HepG2 (cell line): ENCODE measurements around the gene AVPR2. TPM values are rescaled to one million over a fixed set of nuclear protein-coding genes. Genes with fewer than 3 reads are reported as not detected.

ENCODE experiments used
- ATAC-seq: fragments of 200-7000 bp; cut with Tn5 transposase; 3 replicates; pipeline ENCODE4 v1.9.1; 2020; ENCODE audit warnings: mild to moderate bottlenecking, moderate library complexity
- BruUV-seq: library from RNA; stranded (reverse); fragments of 400-500 nt; replicated peaks from 2 replicates; lab custom pipeline; 2021; lab: Mats Ljungman, UMichigan
- CTCF ChIA-PET: fragments of 300-600 bp; formaldehyde crosslinking; extraction: SDS; loops from one replicate; lab custom pipeline; 2021; ENCODE audit warnings: low total read pairs, inconsistent platforms, low intra/inter-chr PET ratio; lab: Yijun Ruan, JAX
- POLR2A ChIA-PET: fragments of 350-600 bp; sonication (Branson Sonifier 250); formaldehyde crosslinking; loops from one replicate; lab custom pipeline; 2020; ENCODE audit warnings: antibody characterized with exemption, inconsistent platforms; lab: Yijun Ruan, JAX
- DNase-seq: peaks from one replicate; pipeline ENCODE4 v3.0.0-alpha.2; 2015; ENCODE audit warnings: low spot score
- FAIRE-seq: peaks from 3 replicates; lab custom pipeline; 2011; peaks lifted over from hg19 to GRCh38; lab: Jason Lieb, UNC
- H2AFZ ChIP-seq: one replicate; pipeline ENCODE4 v1.6.1; 2011; ENCODE audit warnings: low read length, inconsistent platforms
- H3K27ac ChIP-seq: fragments of 300-600 bp; 3 replicates; pipeline ENCODE4 v1.8.0; 2011; ENCODE audit warnings: mixed run types, mild to moderate bottlenecking, mixed read lengths, low read length, inconsistent platforms; ENCODE audit not compliant: insufficient read depth; ENCODE audit errors: extremely low read length
- H3K27me3 ChIP-seq, 2 experiments: fragments of 200-600 bp in 1 of 2; 2 replicates in 1 of 2; 3 replicates in 1 of 2; pipeline versions ENCODE4 v1.6.0 to v1.8.0; 2011; ENCODE audit warnings: low read length in 2 of 2, mild to moderate bottlenecking in 2 of 2, moderate library complexity in 2 of 2, inconsistent platforms in 1 of 2; ENCODE audit not compliant: insufficient read depth in 2 of 2, control insufficient read depth in 1 of 2
- H3K36me3 ChIP-seq, 2 experiments: fragments of 200-600 bp in 1 of 2; replicated peaks in 1 of 2; 2 replicates in 1 of 2; 3 replicates in 1 of 2; pipeline versions ENCODE4 v1.5.1 to v1.8.0; 2011; ENCODE audit warnings: low read length in 2 of 2, inconsistent platforms in 1 of 2; ENCODE audit not compliant: insufficient read depth in 2 of 2, control insufficient read depth in 1 of 2
- H3K4me1 ChIP-seq: 2 replicates; pipeline ENCODE4 v1.5.1; 2012; ENCODE audit warnings: low read length, inconsistent platforms; ENCODE audit not compliant: insufficient read depth
- H3K4me2 ChIP-seq: 2 replicates; pipeline ENCODE4 v1.6.0; 2011; ENCODE audit warnings: low read depth, low read length, inconsistent platforms
- H3K4me3 ChIP-seq, 3 experiments: fragments of 200-600 bp in 1 of 3; sonication (generic), shearing (Covaris generic) in 1 of 3; replicated peaks in 1 of 3; 2 replicates each; pipeline ENCODE4 v1.5.1; 2011 to 2016; ENCODE audit warnings: low read length in 3 of 3, inconsistent platforms in 2 of 3, low read depth in 2 of 3, mild to moderate bottlenecking in 2 of 3, control low read depth in 1 of 3, mixed read lengths in 1 of 3; ENCODE audit not compliant: insufficient read depth in 1 of 3
- H3K79me2 ChIP-seq: one replicate; pipeline ENCODE4 v1.6.1; 2011; ENCODE audit warnings: low read length, inconsistent platforms; ENCODE audit not compliant: insufficient read depth
- H3K9ac ChIP-seq: 2 replicates; pipeline ENCODE4 v1.6.0; 2011; ENCODE audit warnings: mild to moderate bottlenecking, low read depth, low read length, inconsistent platforms; ENCODE audit not compliant: insufficient read depth
- H3K9me3 ChIP-seq: 2 replicates; pipeline ENCODE4 v1.5.1; 2012; ENCODE audit warnings: mild to moderate bottlenecking, low read length
- H4K20me1 ChIP-seq: 2 replicates; pipeline ENCODE4 v1.6.0; 2011; ENCODE audit warnings: inconsistent platforms, mild to moderate bottlenecking, low read length, moderate library complexity; ENCODE audit not compliant: insufficient read depth
- CTCF ChIP-seq: sonication (generic); formaldehyde crosslinking; IDR thresholded peaks from 2 replicates; pipeline ENCODE4 v1.5.0; 2020; ENCODE audit warnings: mild to moderate bottlenecking, missing genetic modification reagents, moderate library complexity
- EED ChIP-seq: sonication (generic); formaldehyde crosslinking; IDR thresholded peaks from 2 replicates; pipeline ENCODE4 v1.5.0; 2020; ENCODE audit warnings: mild to moderate bottlenecking, missing genetic modification reagents
- ETV5 ChIP-seq: IDR thresholded peaks from 2 replicates; pipeline ENCODE4 v1.6.1; 2018; ENCODE audit warnings: missing biosample characterization, missing genetic modification reagents, inconsistent platforms, borderline replicate concordance
- MBNL3 ChIP-seq: fragments of 250-450 bp; sonication (Bioruptor Pico); conservative IDR thresholded peaks from 2 replicates; pipeline ENCODE4 v1.8.0; 2022; ENCODE audit warnings: mild to moderate bottlenecking, inconsistent platforms
- MED1 ChIP-seq: sonication (generic); formaldehyde crosslinking; IDR thresholded peaks from 2 replicates; pipeline ENCODE4 v1.4.0; 2020; ENCODE audit warnings: missing genetic modification reagents
- MYNN ChIP-seq: sonication (generic); formaldehyde crosslinking; IDR thresholded peaks from 2 replicates; pipeline ENCODE4 v1.4.0; 2020; ENCODE audit warnings: mild to moderate bottlenecking, low read depth, missing genetic modification reagents
- PCBP1 ChIP-seq: fragments of 200-400 bp; formaldehyde crosslinking; IDR thresholded peaks from 2 replicates; pipeline ENCODE4 v1.6.1; 2017; ENCODE audit warnings: mild to moderate bottlenecking, low read depth, low read length, borderline replicate concordance
- RBAK ChIP-seq: sonication (generic); formaldehyde crosslinking; IDR thresholded peaks from 2 replicates; pipeline ENCODE4 v1.5.1; 2020; ENCODE audit warnings: mild to moderate bottlenecking, missing genetic modification reagents
- SALL1 ChIP-seq: sonication (generic); formaldehyde crosslinking; IDR thresholded peaks from 2 replicates; pipeline ENCODE4 v1.8.0; 2022; ENCODE audit warnings: mild to moderate bottlenecking, missing genetic modification reagents
- SMC3 ChIP-seq: IDR thresholded peaks from 2 replicates; pipeline ENCODE4 v1.6.1; 2011; ENCODE audit warnings: low read length, improper control_type of control experiment
- ZBTB7B ChIP-seq: sonication (generic); formaldehyde crosslinking; IDR thresholded peaks from 2 replicates; pipeline ENCODE4 v1.4.0; 2020; ENCODE audit warnings: missing genetic modification reagents
- ZGPAT ChIP-seq: IDR thresholded peaks from 2 replicates; pipeline ENCODE4 v1.6.1; 2016; ENCODE audit warnings: mild to moderate bottlenecking
- ZNF263 ChIP-seq: sonication (generic); formaldehyde crosslinking; IDR thresholded peaks from 2 replicates; pipeline ENCODE4 v1.4.0; 2020; ENCODE audit warnings: missing genetic modification reagents
- ZNF335 ChIP-seq: sonication (generic); formaldehyde crosslinking; IDR thresholded peaks from 2 replicates; pipeline ENCODE4 v1.4.0; 2020; ENCODE audit warnings: missing genetic modification reagents
- ZNF557 ChIP-seq: sonication (generic); formaldehyde crosslinking; IDR thresholded peaks from 2 replicates; pipeline ENCODE4 v1.4.0; 2020; ENCODE audit warnings: missing genetic modification reagents
- ZNF687 ChIP-seq: sonication (generic); formaldehyde crosslinking; IDR thresholded peaks from 2 replicates; pipeline ENCODE4 v1.5.1; 2020; ENCODE audit warnings: mild to moderate bottlenecking, missing genetic modification reagents, moderate library complexity
- ZNF737 ChIP-seq: sonication (generic); formaldehyde crosslinking; IDR thresholded peaks from 2 replicates; pipeline ENCODE4 v1.5.0; 2020; ENCODE audit warnings: missing genetic modification reagents, mild to moderate bottlenecking, borderline replicate concordance
- WGBS: methylation state at CpG from one replicate; pipeline ENCODE4 v1.1.6; 2017; ENCODE audit warnings: low lambda C conversion rate; 5-methylcytosine and 5-hydroxymethylcytosine counted together
- in situ Hi-C: cut with HindIII; loops from 2 replicates; pipeline ENCODE4 v1.10.0; 2017; ENCODE audit warnings: low pct_unique_long_range_greater_than_20kb; ENCODE audit not compliant: extremely low pct_ligation_motif_present
- intact Hi-C: fragments of 100-400 bp; cut with micrococcal nuclease; formaldehyde crosslinking; loops from one replicate; pipeline ENCODE4 v1.10.0; 2022; ENCODE audit not compliant: unreplicated experiment
- polyA plus RNA-seq, 8 experiments: library from polyadenylated mRNA; depleted of rRNA in 3 of 8; stranded (reverse) in 7 of 8; unstranded in 1 of 8; fragments of >200 nt; fragmentation: Illumina TruSeq in 4 of 8; extraction: Trizol in 4 of 8; gene quantifications; 2 replicates each; pipeline versions ENCODE4 v1.2.1 to v1.2.3, GENCODE V29; 2011 to 2016; ENCODE audit warnings: low read depth in 4 of 8, missing spikeins in 1 of 8, mixed read lengths in 1 of 8; ENCODE audit not compliant: insufficient read depth in 1 of 8
- total RNA-seq, 5 experiments: library from RNA; depleted of rRNA; stranded (reverse); fragments of >200 nt; fragmentation: Illumina TruSeq; extraction: Trizol; gene quantifications; 2 replicates each; pipeline ENCODE4 v1.2.3, GENCODE V29; 2016; ENCODE audit warnings: low read depth in 1 of 5

AVPR2 gene
- total and polyA plus RNA-seq, 2 of the 13 experiments (the other 11 are each of a cell fraction or from before 2014, with no cell fraction given), result not detected

GRCh38 chrX:153924149-153924861 is 19.8 kb downstream of the AVPR2 start:
- intact Hi-C loops (loop anchor here (2.0 kb wide), 1 partner anchor 22 kb away; no protein-coding TSS in a partner anchor), in situ Hi-C loops (no loop called here)
- CTCF ChIA-PET, result interaction anchor here (2.3 to 4.4 kb wide), 2 partner anchors 23 to 29 kb away, joined by 8 to 29 read pairs; no protein-coding TSS in a partner anchor
- peak overlapping the region; percentile 52; the same call in 1 of the 2 replicates for H3K9ac ChIP-seq
- 58% methylated on average over 2 of the region's 14 CpGs for WGBS
- peak overlapping the region in 1 of 3 experiments; percentile 16; a peak in 1 of 6 replicates for H3K4me3 ChIP-seq
- no peak overlapping the region for H2AFZ ChIP-seq
- peak; percentile 89 for FAIRE-seq
- no peaks in the 10 kb centered on the region for H3K36me3 ChIP-seq
- H4K20me1 ChIP-seq, result no peaks in the 10 kb centered on the region
- POLR2A ChIA-PET, result interaction anchor here (1.4 to 3.7 kb wide), 3 partner anchors 11 to 24 kb away, joined by 4 to 20 read pairs (median 9); partner anchors contain the start of gene NAA10
- no peaks in the 10 kb centered on the region for H3K79me2 ChIP-seq
- no peaks in the 10 kb centered on the region; a peak in 1 of 5 replicates for H3K27me3 ChIP-seq
- no peaks in the 10 kb centered on the region for H3K9me3 ChIP-seq
- H3K27ac ChIP-seq, result peak overlapping the region; percentile 40
- peak; percentile 33 for ATAC-seq
- H3K4me2 ChIP-seq, result peak overlapping the region; percentile 61
- peaks cover 61% of the 10 kb centered on the region for H3K4me1 ChIP-seq
- peak; percentile 58 for DNase-seq
- BruUV-seq, result no TSS peak
- TF ChIP-seq ZBTB7B (CRISPR knock-in tag) (no peak), ZNF737 (CRISPR knock-in tag) (no peak), ZNF263 (no peak), PCBP1 (no peak), MBNL3 (CRISPR knock-in tag) (no peak), ZGPAT (CRISPR knock-in tag) (0 out of 2 replicates have a peak, but pooled peaks have one; percentile 24), MED1 (peak; percentile 29; the same call in 1 of the 2 replicates), MYNN (CRISPR knock-in tag) (no peak), EED (CRISPR knock-in tag) (no peak), SMC3 (peak; percentile 54; the same call in 1 of the 2 replicates), RBAK (CRISPR knock-in tag) (no peak), ETV5 (0 out of 2 replicates have a peak, but pooled peaks have one; percentile 38), ZNF335 (CRISPR knock-in tag) (no peak), ZNF557 (CRISPR knock-in tag) (no peak), SALL1 (0 out of 2 replicates have a peak, but pooled peaks have one; percentile 15), CTCF (CRISPR knock-in tag) (peak; percentile 75), ZNF687 (CRISPR knock-in tag) (peak; percentile 61)
